DMS53 treated with DMSO at 0.1 percent for 48 hours (cell line): Measurements from ENCODE around the gene TMEM62.
"Not testable (repeated sequence)": the region's sequence is repeated elsewhere in the genome, so short reads cannot be mapped to it uniquely, and the experiment has no call there.

Source experiments
- DNase-seq: peaks from one replicate; lab custom pipeline; 2025; ENCODE audit not compliant: unreplicated experiment; lab: John Stamatoyannopoulos, UW

TMEM62 gene

GRCh38 chr15:43118829-43119228 lies 14.6 kb upstream of the TMEM62 start:
- DNase-seq = no peak

- DNase-seq = no peak
Measured at GRCh38 chr15:43121863-43122262, 11.5 kb upstream of the TMEM62 start.

- DNase-seq = no peak
Measured at GRCh38 chr15:43125100-43125661, 8.2 kb upstream of the TMEM62 start.

GRCh38 chr15:43126356-43126755 lies 7.0 kb upstream of the TMEM62 start:
- DNase-seq = no peak

- peak; percentile 97 for DNase-seq
Measured at GRCh38 chr15:43127752-43128151, 5.6 kb upstream of the TMEM62 start.

- not testable (repeated sequence) for DNase-seq
Measured at GRCh38 chr15:43128174-43128979, 5.0 kb upstream of the TMEM62 start.

- no peak for DNase-seq
Measured at GRCh38 chr15:43128980-43129335, 4.4 kb upstream of the TMEM62 start.

GRCh38 chr15:43132830-43133429 lies 456 bp upstream of the TMEM62 start:
- DNase-seq = no peak

- DNase-seq = no peak
Measured at GRCh38 chr15:43134157-43134635, 810 bp downstream of the TMEM62 start.

- DNase-seq = no peak
Measured at GRCh38 chr15:43135351-43135750, 2.0 kb downstream of the TMEM62 start.

- no peak for DNase-seq
Measured at GRCh38 chr15:43143203-43143941, 10.0 kb downstream of the TMEM62 start.

GRCh38 chr15:43144512-43144911 lies 11.1 kb downstream of the TMEM62 start:
- DNase-seq = no peak

- DNase-seq = no peak
Measured at GRCh38 chr15:43146184-43146583, 12.8 kb downstream of the TMEM62 start.

GRCh38 chr15:43150191-43150929 lies 17.0 kb downstream of the TMEM62 start:
- DNase-seq = no peak

- DNase-seq = no peak
Measured at GRCh38 chr15:43151688-43152087, 18.3 kb downstream of the TMEM62 start.

GRCh38 chr15:43153269-43153668 lies 19.9 kb downstream of the TMEM62 start:
- DNase-seq = no peak

- no peak for DNase-seq
Measured at GRCh38 chr15:43165801-43166325, 32.5 kb downstream of the TMEM62 start.

GRCh38 chr15:43167261-43167660 lies 33.9 kb downstream of the TMEM62 start:
- not testable (repeated sequence) for DNase-seq

- no peak for DNase-seq
Measured at GRCh38 chr15:43168192-43169107, 35.1 kb downstream of the TMEM62 start.

- no peak for DNase-seq
Measured at GRCh38 chr15:43169888-43170287, 36.5 kb downstream of the TMEM62 start.
